ENCODE results near the gene NKD1.
"Not testable (repeated sequence)": the region's sequence is repeated elsewhere in the genome, so short reads cannot be mapped to it uniquely, and the experiment has no call there.

Gene NKD1

DNA sequence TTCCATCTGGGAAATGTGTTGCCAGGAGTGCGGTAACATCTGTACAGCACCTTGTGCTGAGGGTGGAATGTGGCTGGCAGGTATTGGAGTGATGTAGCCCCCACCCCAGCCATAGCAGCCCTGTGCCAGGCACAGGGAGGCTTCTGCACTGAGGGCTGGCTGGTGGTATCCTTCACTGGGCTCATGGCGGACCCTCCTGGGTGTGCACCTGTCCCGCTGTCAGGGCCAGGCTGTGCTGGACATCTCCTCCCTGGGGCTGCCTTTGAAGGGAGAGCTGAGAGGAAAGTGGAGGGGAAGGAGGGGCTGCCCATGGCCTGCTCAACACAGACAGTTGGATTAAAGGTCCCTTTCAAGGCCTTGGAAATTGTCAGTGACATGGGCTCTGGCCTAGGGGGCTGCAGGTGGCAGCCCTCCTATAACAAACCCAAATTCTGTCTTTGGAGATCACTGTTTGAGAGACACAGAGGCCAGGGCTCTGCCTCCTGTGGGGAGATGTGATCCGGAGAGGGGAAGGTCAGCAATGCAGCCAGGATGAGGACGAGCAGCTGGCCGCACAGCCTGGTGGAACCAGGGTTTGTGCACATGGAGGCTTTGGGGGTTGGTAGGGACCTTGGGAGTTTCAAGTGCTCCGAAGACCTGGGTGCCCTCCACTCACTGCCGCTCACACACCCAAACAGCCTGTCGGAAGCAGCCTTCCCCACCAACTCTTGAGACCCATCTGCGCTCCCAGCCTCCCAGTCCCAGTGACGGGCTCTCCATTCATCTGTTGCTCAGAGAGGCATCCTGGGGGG lies 22.8 kb downstream of the NKD1 start:
- Histone ChIP-seq H3K9me3 (ENCODE audit: control insufficient read depth in 2 of 2, low read length in 2 of 2) (no peaks in the 10 kb centered on the region), H3K27me3 (ENCODE audit: control insufficient read depth in 1 of 2, insufficient read depth in 2 of 2, low read length in 2 of 2) (no peaks in the 10 kb centered on the region), H3K9ac (ENCODE audit: low read length in 2 of 2) (no peak overlapping the region), H3K27ac (ENCODE audit: low read length) (no peak overlapping the region), H3K36me3 (ENCODE audit: control insufficient read depth in 2 of 2, insufficient read depth in 2 of 2, low read length in 2 of 2) (peaks cover 0 to 7% of the 10 kb centered on the region in 2 donors), H3K4me3 (ENCODE audit: low read length in 2 of 2) (no peak overlapping the region), H3K4me1 (ENCODE audit: control insufficient read depth, insufficient read depth, low read length) (peaks cover 52% of the 10 kb centered on the region)

DNA sequence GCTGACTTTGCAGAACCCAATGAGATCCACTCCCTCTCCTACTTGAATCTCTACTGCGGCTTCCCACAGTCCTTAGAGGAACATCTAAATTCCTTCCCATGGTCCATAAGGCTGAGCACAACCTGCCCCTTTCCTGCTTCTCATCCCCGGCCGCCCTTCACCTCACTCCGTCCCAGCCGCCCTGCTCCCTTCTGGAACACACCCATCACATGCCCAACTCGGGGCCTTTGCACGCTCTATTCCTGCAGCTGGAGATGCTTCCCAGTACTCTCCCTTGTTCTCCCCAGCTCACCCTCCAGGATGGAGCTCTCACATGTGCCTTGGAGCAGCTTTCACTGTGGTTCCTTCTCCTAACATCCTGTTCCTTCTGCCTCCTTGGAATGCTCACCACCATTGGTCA lies 23.6 kb downstream of the NKD1 start:
- Histone ChIP-seq H3K27me3 (ENCODE audit: control insufficient read depth in 1 of 2, insufficient read depth in 2 of 2, low read length in 2 of 2) (no peaks in the 10 kb centered on the region), H3K27ac (ENCODE audit: low read length) (no peak overlapping the region), H3K9me3 (ENCODE audit: control insufficient read depth in 2 of 2, low read length in 2 of 2) (no peaks in the 10 kb centered on the region), H3K9ac (ENCODE audit: low read length in 2 of 2) (no peak overlapping the region), H3K4me3 (ENCODE audit: low read length in 2 of 2) (no peak overlapping the region), H3K4me1 (ENCODE audit: control insufficient read depth, insufficient read depth, low read length) (peaks cover 55% of the 10 kb centered on the region), H3K36me3 (ENCODE audit: control insufficient read depth in 2 of 2, insufficient read depth in 2 of 2, low read length in 2 of 2) (peaks cover 0 to 2% of the 10 kb centered on the region in 2 donors)

DNA sequence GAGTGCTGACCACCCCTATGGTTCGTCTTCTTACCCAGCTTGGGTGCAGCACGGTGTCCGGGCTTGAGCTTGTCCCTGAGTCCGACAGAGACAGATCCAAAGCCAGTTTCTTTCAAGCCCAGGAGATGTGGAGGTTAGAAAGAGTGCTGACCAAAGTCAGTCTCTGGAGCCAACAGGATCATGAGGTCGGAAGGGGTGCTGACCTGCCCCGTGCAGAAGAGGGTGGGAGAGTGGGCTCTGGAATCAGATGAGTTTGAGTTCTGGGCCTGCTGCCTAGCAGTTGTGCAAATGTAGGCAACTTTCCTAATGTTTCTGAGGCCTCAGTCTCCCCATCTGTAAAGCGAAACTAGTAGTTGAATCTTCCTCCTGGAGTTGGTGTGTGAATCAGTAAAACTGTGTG lies 24.5 kb downstream of the NKD1 start:
- Histone ChIP-seq H3K4me3 (ENCODE audit: low read length in 2 of 2) (no peak overlapping the region), H3K4me1 (ENCODE audit: control insufficient read depth, insufficient read depth, low read length) (peaks cover 53% of the 10 kb centered on the region), H3K9me3 (ENCODE audit: control insufficient read depth in 2 of 2, low read length in 2 of 2) (no peaks in the 10 kb centered on the region), H3K27ac (ENCODE audit: low read length) (peak overlapping the region; percentile 24), H3K36me3 (ENCODE audit: control insufficient read depth in 2 of 2, insufficient read depth in 2 of 2, low read length in 2 of 2) (peaks cover 0 to 2% of the 10 kb centered on the region in 2 donors), H3K9ac (ENCODE audit: low read length in 2 of 2) (no peak overlapping the region), H3K27me3 (ENCODE audit: control insufficient read depth in 1 of 2, insufficient read depth in 2 of 2, low read length in 2 of 2) (no peaks in the 10 kb centered on the region)

DNA sequence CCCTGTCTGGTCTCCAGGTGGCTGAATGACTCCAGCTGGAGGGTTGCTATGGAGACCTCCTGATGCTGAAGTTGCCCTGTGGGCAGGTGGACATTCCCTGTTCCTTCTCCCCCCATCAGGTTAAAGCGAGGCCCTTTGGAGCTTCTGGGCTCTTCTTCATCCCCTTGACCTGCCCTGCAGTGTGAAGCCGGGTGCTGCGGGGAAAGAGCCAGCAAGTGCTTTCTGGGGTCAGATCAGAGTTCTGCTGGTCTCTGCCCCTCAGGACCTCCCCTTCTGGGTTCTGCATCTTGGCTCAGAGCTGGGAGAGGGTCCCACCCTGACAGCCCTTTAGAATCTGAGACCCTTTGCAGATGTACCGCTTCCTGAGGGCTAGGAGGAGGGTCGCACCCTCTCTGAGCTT lies 25.1 kb downstream of the NKD1 start:
- H3K27ac ChIP-seq (ENCODE audit: low read length): peak overlapping the region; percentile 24
- no peaks in the 10 kb centered on the region for H3K9me3 ChIP-seq (ENCODE audit: control insufficient read depth in 2 of 2, low read length in 2 of 2)
- no peaks in the 10 kb centered on the region for H3K27me3 ChIP-seq (ENCODE audit: control insufficient read depth in 1 of 2, insufficient read depth in 2 of 2, low read length in 2 of 2)
- H3K4me3 ChIP-seq (ENCODE audit: low read length in 2 of 2): no peak overlapping the region
- H3K36me3 ChIP-seq (ENCODE audit: control insufficient read depth in 2 of 2, insufficient read depth in 2 of 2, low read length in 2 of 2): peaks cover 0 to 3% of the 10 kb centered on the region in 2 donors
- no peak overlapping the region for H3K9ac ChIP-seq (ENCODE audit: low read length in 2 of 2)
- peaks cover 48% of the 10 kb centered on the region for H3K4me1 ChIP-seq (ENCODE audit: control insufficient read depth, insufficient read depth, low read length)

DNA sequence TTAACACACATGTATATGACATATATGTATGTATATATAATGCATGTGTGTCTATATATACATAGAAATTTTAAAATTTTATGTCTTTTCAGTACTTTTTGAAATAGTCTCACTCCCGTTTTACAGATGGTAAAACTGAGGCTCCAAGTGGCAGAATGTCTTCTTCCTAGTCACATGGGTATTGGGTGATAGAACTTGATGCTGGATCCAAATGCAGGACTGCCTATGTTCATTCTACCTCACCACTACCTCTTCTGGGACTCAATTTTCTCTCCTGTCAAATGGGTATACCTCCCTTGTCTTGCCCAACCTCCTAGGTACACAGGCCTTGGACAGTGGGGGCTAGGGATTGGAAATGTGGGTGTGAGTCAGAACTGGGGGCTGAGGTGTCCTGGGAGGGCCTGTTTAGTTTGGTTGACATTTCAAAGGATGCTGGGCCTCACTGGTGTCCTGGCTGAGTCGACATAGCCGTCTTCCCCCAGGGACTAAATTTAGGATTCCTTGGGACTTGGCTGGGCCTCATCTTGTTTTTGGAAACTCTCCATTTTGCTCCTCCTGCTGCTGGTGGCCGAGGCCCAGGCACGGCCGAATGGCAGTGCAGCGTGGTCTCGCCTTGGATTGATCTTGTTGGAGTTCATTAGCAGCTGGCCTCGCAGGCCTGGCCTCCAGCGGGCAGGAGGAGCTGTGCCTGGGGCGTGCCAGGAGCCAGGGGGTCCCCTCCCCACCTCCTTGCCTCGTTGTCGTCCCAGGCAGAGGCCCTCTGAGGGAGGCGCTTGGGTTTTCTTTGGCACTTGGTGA lies 25.9 kb downstream of the NKD1 start:
- Histone ChIP-seq H3K9ac (ENCODE audit: low read length in 2 of 2) (peak overlapping the region; percentile 47 to 53), H3K4me3 (ENCODE audit: low read length in 2 of 2) (peak overlapping the region in 1 of 2 donors; percentile 44), H3K27ac (ENCODE audit: low read length) (peak overlapping the region; percentile 91), H3K27me3 (ENCODE audit: control insufficient read depth in 1 of 2, insufficient read depth in 2 of 2, low read length in 2 of 2) (no peaks in the 10 kb centered on the region), H3K4me1 (ENCODE audit: control insufficient read depth, insufficient read depth, low read length) (peaks cover 40% of the 10 kb centered on the region), H3K9me3 (ENCODE audit: control insufficient read depth in 2 of 2, low read length in 2 of 2) (no peaks in the 10 kb centered on the region), H3K36me3 (ENCODE audit: control insufficient read depth in 2 of 2, insufficient read depth in 2 of 2, low read length in 2 of 2) (peaks cover 0 to 4% of the 10 kb centered on the region in 2 donors)

DNA sequence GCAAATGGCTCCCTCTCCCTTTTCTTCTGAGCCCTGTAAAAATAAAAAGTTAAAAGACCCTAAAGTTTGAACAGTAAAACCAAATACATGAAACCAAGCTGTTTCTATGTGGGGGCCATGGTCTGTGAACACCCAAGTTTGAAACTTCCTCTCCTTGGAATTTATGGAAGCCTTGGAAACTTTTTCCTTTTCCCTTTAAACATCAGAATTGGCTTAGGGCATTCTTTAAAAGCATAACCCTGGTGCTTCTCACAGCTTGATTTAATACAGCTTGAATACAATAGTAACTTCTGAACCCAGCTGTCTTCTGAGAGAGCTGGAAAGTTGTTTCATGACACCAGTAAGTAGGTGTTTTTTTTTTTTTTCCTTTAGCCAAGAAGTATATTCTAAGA lies 26.5 kb downstream of the NKD1 start:
- H3K4me1 ChIP-seq (ENCODE audit: control insufficient read depth, insufficient read depth, low read length): peaks cover 34% of the 10 kb centered on the region
- peak overlapping the region in 1 of 2 donors; percentile 44 for H3K4me3 ChIP-seq (ENCODE audit: low read length in 2 of 2)
- peaks cover 0 to 6% of the 10 kb centered on the region in 2 donors for H3K36me3 ChIP-seq (ENCODE audit: control insufficient read depth in 2 of 2, insufficient read depth in 2 of 2, low read length in 2 of 2)
- H3K9ac ChIP-seq (ENCODE audit: low read length in 2 of 2): peak overlapping the region; percentile 47 to 53
- no peaks in the 10 kb centered on the region for H3K27me3 ChIP-seq (ENCODE audit: control insufficient read depth in 1 of 2, insufficient read depth in 2 of 2, low read length in 2 of 2)
- peak overlapping the region; percentile 91 for H3K27ac ChIP-seq (ENCODE audit: low read length)
- no peaks in the 10 kb centered on the region for H3K9me3 ChIP-seq (ENCODE audit: control insufficient read depth in 2 of 2, low read length in 2 of 2)

DNA sequence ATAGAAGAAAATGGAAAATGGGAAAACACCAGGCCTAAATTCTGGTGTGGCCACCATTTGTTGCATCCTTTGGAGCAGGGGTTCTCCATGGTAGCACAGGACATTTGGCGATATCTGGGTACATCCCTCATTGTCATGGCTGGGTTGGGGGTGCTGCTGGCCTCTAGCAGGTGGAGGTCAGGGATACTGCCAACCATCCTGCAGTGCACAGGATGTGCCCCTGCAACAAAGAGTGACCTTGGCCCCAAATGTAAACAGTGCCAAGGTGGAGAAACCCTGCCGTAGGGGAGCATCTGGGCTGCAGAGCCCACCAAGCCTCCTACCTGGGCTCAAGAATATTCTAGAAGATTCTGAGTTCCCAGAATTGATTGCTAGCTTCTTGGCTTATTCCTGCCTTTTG lies 27.5 kb downstream of the NKD1 start:
- Histone ChIP-seq H3K9ac (ENCODE audit: low read length in 2 of 2) (peak overlapping the region in 1 of 2 donors; percentile 53), H3K4me3 (ENCODE audit: low read length in 2 of 2) (no peak overlapping the region), H3K9me3 (ENCODE audit: control insufficient read depth in 2 of 2, low read length in 2 of 2) (no peaks in the 10 kb centered on the region), H3K27ac (ENCODE audit: low read length) (peak overlapping the region; percentile 91), H3K4me1 (ENCODE audit: control insufficient read depth, insufficient read depth, low read length) (peaks cover 41% of the 10 kb centered on the region), H3K36me3 (ENCODE audit: control insufficient read depth in 2 of 2, insufficient read depth in 2 of 2, low read length in 2 of 2) (peaks cover 0 to 7% of the 10 kb centered on the region in 2 donors), H3K27me3 (ENCODE audit: control insufficient read depth in 1 of 2, insufficient read depth in 2 of 2, low read length in 2 of 2) (no peaks in the 10 kb centered on the region)

DNA sequence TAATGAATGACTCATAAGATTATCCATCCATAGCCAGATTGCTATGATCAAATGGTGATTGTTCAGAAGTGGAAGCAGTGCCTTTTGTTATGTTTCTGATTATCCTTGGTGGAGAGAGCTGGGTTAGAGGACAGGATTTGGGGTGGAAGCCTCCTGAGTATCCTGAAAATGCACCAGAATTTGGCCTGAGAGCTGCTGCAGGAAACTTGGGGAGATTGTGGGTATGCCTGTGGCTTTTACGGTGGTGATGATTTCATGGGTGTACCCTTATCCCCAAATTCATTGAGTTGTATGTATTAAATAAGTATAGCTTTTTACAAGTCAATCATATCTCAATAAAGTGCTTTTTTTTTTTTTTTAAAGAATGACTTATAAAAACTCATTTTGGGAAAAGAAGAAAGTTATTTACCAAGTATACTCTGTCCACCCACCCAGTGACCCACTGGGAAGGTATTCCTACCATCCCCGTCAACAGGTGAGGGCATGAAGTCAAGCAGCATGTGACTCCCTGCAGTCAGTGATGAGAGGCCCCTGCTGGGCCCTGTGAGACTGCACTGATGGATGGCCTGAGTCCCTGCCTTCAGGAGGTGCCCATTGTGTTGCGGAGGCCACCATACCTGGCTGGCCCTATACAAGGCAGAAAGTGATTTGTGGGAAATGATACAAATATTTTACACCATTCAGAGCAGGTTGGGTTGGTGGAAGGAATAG lies 28.4 kb downstream of the NKD1 start:
- H3K27ac ChIP-seq (ENCODE audit: low read length): no peak overlapping the region
- H3K4me1 ChIP-seq (ENCODE audit: control insufficient read depth, insufficient read depth, low read length): peaks cover 48% of the 10 kb centered on the region

DNA sequence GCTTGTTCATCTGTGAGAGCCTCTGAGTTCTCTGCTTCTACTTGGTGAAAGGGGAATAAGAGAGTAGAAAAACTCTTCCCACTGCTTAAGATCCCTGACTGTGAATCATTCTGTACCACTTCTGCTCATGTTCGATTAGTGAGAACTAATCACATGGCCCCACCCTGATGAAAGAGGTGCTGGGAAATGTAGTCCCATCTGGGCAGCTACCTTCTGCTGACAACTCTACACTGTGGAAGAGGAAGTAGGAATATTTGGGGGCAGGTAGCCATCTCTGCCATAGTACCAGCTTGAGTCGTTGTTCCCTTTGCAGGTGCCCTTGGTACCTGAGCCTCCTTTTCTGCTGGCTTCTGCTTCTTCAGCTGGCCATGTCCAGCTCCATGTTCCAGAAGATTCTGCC lies 29.9 kb downstream of the NKD1 start:
- no peak overlapping the region for H3K4me3 ChIP-seq (ENCODE audit: low read length in 2 of 2)
- H3K27me3 ChIP-seq (ENCODE audit: control insufficient read depth in 1 of 2, insufficient read depth in 2 of 2, low read length in 2 of 2): no peaks in the 10 kb centered on the region
- no peak overlapping the region for H3K27ac ChIP-seq (ENCODE audit: low read length)
- H3K9ac ChIP-seq (ENCODE audit: low read length in 2 of 2): no peak overlapping the region
- peaks cover 0 to 5% of the 10 kb centered on the region in 2 donors for H3K36me3 ChIP-seq (ENCODE audit: control insufficient read depth in 2 of 2, insufficient read depth in 2 of 2, low read length in 2 of 2)
- no peaks in the 10 kb centered on the region for H3K9me3 ChIP-seq (ENCODE audit: control insufficient read depth in 2 of 2, low read length in 2 of 2)
- peaks cover 54% of the 10 kb centered on the region for H3K4me1 ChIP-seq (ENCODE audit: control insufficient read depth, insufficient read depth, low read length)

More for the DNA sequence above, 28.4 kb downstream of the NKD1 start:
- Histone ChIP-seq H3K4me3 (ENCODE audit: low read length in 2 of 2) (no peak overlapping the region), H3K27me3 (ENCODE audit: control insufficient read depth in 1 of 2, insufficient read depth in 2 of 2, low read length in 2 of 2) (no peaks in the 10 kb centered on the region), H3K36me3 (ENCODE audit: control insufficient read depth in 2 of 2, insufficient read depth in 2 of 2, low read length in 2 of 2) (peaks cover 0 to 7% of the 10 kb centered on the region in 2 donors), H3K9me3 (ENCODE audit: control insufficient read depth in 2 of 2, low read length in 2 of 2) (no peaks in the 10 kb centered on the region), H3K9ac (ENCODE audit: low read length in 2 of 2) (no peak overlapping the region)

DNA sequence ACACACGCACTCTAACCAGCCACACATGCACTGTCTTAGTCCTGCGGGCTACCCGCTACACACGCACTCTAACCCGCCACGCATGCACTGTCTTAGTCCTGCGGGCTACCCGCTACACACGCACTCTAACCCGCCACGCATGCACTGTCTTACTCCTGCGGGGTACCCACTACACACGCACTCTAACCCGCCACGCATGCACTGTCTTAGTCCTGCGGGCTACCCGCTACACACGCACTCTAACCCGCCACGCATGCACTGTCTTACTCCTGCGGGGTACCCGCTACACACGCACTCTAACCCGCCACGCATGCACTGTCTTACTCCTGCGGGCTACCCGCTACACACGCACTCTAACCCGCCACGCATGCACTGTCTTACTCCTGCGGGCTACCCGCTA lies 31.2 kb downstream of the NKD1 start:
- H3K36me3 ChIP-seq (ENCODE audit: control insufficient read depth in 2 of 2, insufficient read depth in 2 of 2, low read length in 2 of 2); H3K9me3 ChIP-seq (ENCODE audit: control insufficient read depth in 2 of 2, low read length in 2 of 2); H3K27me3 ChIP-seq (ENCODE audit: control insufficient read depth in 1 of 2, insufficient read depth in 2 of 2, low read length in 2 of 2); H3K4me3 ChIP-seq (ENCODE audit: low read length in 2 of 2); H3K9ac ChIP-seq (ENCODE audit: low read length in 2 of 2); H3K27ac ChIP-seq (ENCODE audit: low read length): not testable (repeated sequence)
- H3K4me1 ChIP-seq (ENCODE audit: control insufficient read depth, insufficient read depth, low read length): peaks cover 46% of the 10 kb centered on the region
